Hepatic stellate cell (primary cell): Measurements from ENCODE around the gene NIPAL1.

ENCODE experiments used
- DNase-seq: peaks from one replicate; pipeline ENCODE4 v3.0.0; 2011; ENCODE audit warnings: low spot score

NIPAL1 gene

GRCh38 chr4:48027653-48028052 lies 11.1 kb downstream of the NIPAL1 start:
- DNase-seq, result no peak

- DNase-seq, result no peak
Observed at GRCh38 chr4:48028696-48029095, 12.1 kb downstream of the NIPAL1 start.

GRCh38 chr4:48030470-48030869 lies 13.9 kb downstream of the NIPAL1 start:
- DNase-seq, result no peak

- no peak for DNase-seq
Observed at GRCh38 chr4:48031802-48032525, 15.4 kb downstream of the NIPAL1 start.

GRCh38 chr4:48032721-48033120 lies 16.1 kb downstream of the NIPAL1 start:
- DNase-seq, result no peak

- DNase-seq, result no peak
Observed at GRCh38 chr4:48033412-48033811, 16.8 kb downstream of the NIPAL1 start.

GRCh38 chr4:48033825-48034413 lies 17.3 kb downstream of the NIPAL1 start:
- DNase-seq, result no peak

GRCh38 chr4:48035952-48036351 lies 19.4 kb downstream of the NIPAL1 start:
- DNase-seq, result no peak

GRCh38 chr4:48037117-48037462 lies 20.5 kb downstream of the NIPAL1 start:
- no peak for DNase-seq

- no peak for DNase-seq
Observed at GRCh38 chr4:48038666-48039065, 22.1 kb downstream of the NIPAL1 start.

GRCh38 chr4:48039561-48039960 lies 23.0 kb downstream of the NIPAL1 start:
- DNase-seq, result no peak

- no peak for DNase-seq
Observed at GRCh38 chr4:48041535-48042137, 25.1 kb downstream of the NIPAL1 start.

GRCh38 chr4:48042979-48043461 lies 26.4 kb downstream of the NIPAL1 start:
- DNase-seq, result no peak

- DNase-seq, result no peak
Observed at GRCh38 chr4:48043504-48043903, 26.9 kb downstream of the NIPAL1 start.

GRCh38 chr4:48044298-48044697 lies 27.7 kb downstream of the NIPAL1 start:
- no peak for DNase-seq

GRCh38 chr4:48046059-48046458 lies 29.5 kb downstream of the NIPAL1 start:
- DNase-seq, result no peak

- DNase-seq, result no peak
Observed at GRCh38 chr4:48047421-48047844, 30.9 kb downstream of the NIPAL1 start.

GRCh38 chr4:48047896-48048295 lies 31.3 kb downstream of the NIPAL1 start:
- no peak for DNase-seq

GRCh38 chr4:48049483-48049882 lies 32.9 kb downstream of the NIPAL1 start:
- no peak for DNase-seq

- DNase-seq, result no peak
Observed at GRCh38 chr4:48051078-48051477, 34.5 kb downstream of the NIPAL1 start.

GRCh38 chr4:48058617-48059530 lies 42.3 kb downstream of the NIPAL1 start:
- no peak for DNase-seq

- no peak for DNase-seq
Observed at GRCh38 chr4:48064349-48064748, 47.8 kb downstream of the NIPAL1 start.
